ENCODE data around the gene SLC26A1.

GRCh38 chr4:1036976-1037810 is 44.0 kb upstream of the SLC26A1 start:
- no peak for TF ChIP-seq CTCF (IDR thresholded peaks at IDR 0.05)
- TF ChIP-seq POLR2A (IDR thresholded peaks at IDR 0.05), result no peak
